ENCODE results near the gene SMIM13. TPM values are rescaled to one million over a fixed set of nuclear protein-coding genes. Genes with fewer than 3 reads are reported as not detected.

SMIM13 gene
- 10 to 100 TPM in 1 of 3 donors, 1 to 10 TPM in 2; 5.3 to 10.3 (median 9.8) TPM for total RNA-seq
- total RNA-seq (2013), result 6.1 TPM

- under 1% methylated on average over 90 of the region's 90 CpGs for WGBS (ENCODE audit: insufficient coverage)
- H3K4me3 Mint-ChIP-seq, result peak within 1 kb of the TSS; percentile 99
- H3K36me3 ChIP-seq (ENCODE audit: control insufficient read depth, insufficient read depth, low read length), result no peaks in the 10 kb centered on the region
- H3K4me3 ChIP-seq (ENCODE audit: low read length), result peak within 1 kb of the TSS; percentile 98
- peaks cover 22 to 29% of the 10 kb centered on the region in 2 donors for H3K4me1 Mint-ChIP-seq
- H3K27me3 Mint-ChIP-seq (ENCODE audit: low read depth in 2 of 2), result peaks cover 0 to 4% of the 10 kb centered on the region in 2 donors
- peak within 1 kb of the TSS; percentile 94 to 96 for H3K27ac Mint-ChIP-seq
- H3K4me1 ChIP-seq (ENCODE audit: control insufficient read depth, insufficient read depth, low read length), result peaks cover 17% of the 10 kb centered on the region
- ATAC-seq (peak; percentile 91 to 97 (median 91)), DNase-seq (peak; percentile 92 to 96)
- intact Hi-C loops (cut with micrococcal nuclease), result loop anchor here (1.0 to 5.0 kb wide), 4 partner anchors 138 to 443 kb away; partner anchors contain the start of genes C6orf52, MAK, NEDD9 and PAK1IP1
- TF ChIP-seq CTCF (IDR thresholded peaks at IDR 0.05), result peak; percentile 75
- no peaks in the 10 kb centered on the region for H3K9me3 Mint-ChIP-seq
- no peaks in the 10 kb centered on the region for H3K9me3 ChIP-seq (ENCODE audit: control insufficient read depth, insufficient read depth, low read length)
- H3K27ac ChIP-seq (ENCODE audit: low read length), result peak within 1 kb of the TSS; percentile 99
- no peaks in the 10 kb centered on the region for H3K27me3 ChIP-seq (ENCODE audit: control insufficient read depth, insufficient read depth, low read length)
- H3K36me3 Mint-ChIP-seq, result no peaks in the 10 kb centered on the region
These were observed at the start of gene SMIM13 for GRCh38 chr6:11093626-11094410. Gene SMIM13 (plus strand): TSS chr6:11093834. CDS start chr6:11094314, 480 bp downstream.

GRCh38 chr6:11043961-11044711 is 49.5 kb upstream of the SMIM13 start, which contains the start of gene ELOVL2:
Gene ELOVL2 (minus strand): TSS chr6:11044305. CDS start chr6:11044230, 75 bp downstream.
- DNase-seq (peak in 1 of 2 donors; percentile 28), ATAC-seq (peak; percentile 66 to 88 (median 81))
- intact Hi-C loops (cut with micrococcal nuclease), result no loop called here
- Mint-ChIP-seq H3K9me3 (no peaks in the 10 kb centered on the region), H3K27ac (no peak within 1 kb of the TSS), H3K4me3 (peak within 1 kb of the TSS; percentile 86), H3K27me3 (ENCODE audit: low read depth in 2 of 2) (peaks cover 42 to 74% of the 10 kb centered on the region in 2 donors), H3K36me3 (no peaks in the 10 kb centered on the region), H3K4me1 (peaks cover 0 to 5% of the 10 kb centered on the region in 2 donors)
- no peak for TF ChIP-seq CTCF (IDR thresholded peaks at IDR 0.05)
- Histone ChIP-seq H3K9me3 (ENCODE audit: control insufficient read depth, insufficient read depth, low read length) (no peaks in the 10 kb centered on the region), H3K4me1 (ENCODE audit: control insufficient read depth, insufficient read depth, low read length) (peaks cover 10% of the 10 kb centered on the region), H3K27ac (ENCODE audit: low read length) (no peak within 1 kb of the TSS), H3K4me3 (ENCODE audit: low read length) (no peak within 1 kb of the TSS), H3K27me3 (ENCODE audit: control insufficient read depth, insufficient read depth, low read length) (peaks cover 27% of the 10 kb centered on the region), H3K36me3 (ENCODE audit: control insufficient read depth, insufficient read depth, low read length) (no peaks in the 10 kb centered on the region)
- WGBS (ENCODE audit: insufficient coverage), result 4% methylated on average over 124 of the region's 124 CpGs

DNA sequence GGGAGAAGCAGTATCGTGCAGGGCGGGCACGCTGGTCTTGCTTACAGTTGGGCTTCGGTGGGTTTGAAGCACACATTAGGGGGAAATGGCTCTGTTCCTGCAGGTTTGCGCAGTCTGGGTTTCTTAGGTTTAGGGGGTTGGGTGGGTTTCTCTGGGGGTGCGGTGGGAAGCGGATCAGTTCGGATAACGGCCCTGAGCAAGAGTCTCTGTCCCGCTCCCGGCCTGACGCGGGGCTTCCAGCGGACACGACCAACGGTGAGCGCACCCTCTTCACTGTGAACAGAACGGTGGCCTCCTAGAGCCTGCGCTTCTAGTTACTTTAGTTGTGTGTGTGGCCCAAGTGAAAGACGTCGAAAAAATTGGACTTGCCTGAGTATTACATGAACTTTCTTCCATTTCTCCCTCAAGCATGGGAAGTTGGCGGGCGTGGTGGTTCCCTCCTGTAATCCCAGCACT is 48.9 kb upstream of the SMIM13 start:
- Histone ChIP-seq H3K27ac (ENCODE audit: low read length) (no peak overlapping the region), H3K36me3 (ENCODE audit: control insufficient read depth, insufficient read depth, low read length) (no peaks in the 10 kb centered on the region), H3K9me3 (ENCODE audit: control insufficient read depth, insufficient read depth, low read length) (no peaks in the 10 kb centered on the region), H3K4me3 (ENCODE audit: low read length) (no peak overlapping the region), H3K27me3 (ENCODE audit: control insufficient read depth, insufficient read depth, low read length) (peaks cover 26% of the 10 kb centered on the region), H3K4me1 (ENCODE audit: control insufficient read depth, insufficient read depth, low read length) (peaks cover 10% of the 10 kb centered on the region)
- no peak for DNase-seq
- intact Hi-C loops (cut with micrococcal nuclease), result no loop called here
- 38% methylated on average over 23 of the region's 23 CpGs for WGBS (ENCODE audit: insufficient coverage)
- H3K4me3 Mint-ChIP-seq, result peak overlapping the region; percentile 86
- H3K9me3 Mint-ChIP-seq, result no peaks in the 10 kb centered on the region
- H3K27me3 Mint-ChIP-seq (ENCODE audit: low read depth in 2 of 2), result peaks cover 43 to 74% of the 10 kb centered on the region in 2 donors
- no peak for TF ChIP-seq CTCF (IDR thresholded peaks at IDR 0.05)
- no peaks in the 10 kb centered on the region for H3K36me3 Mint-ChIP-seq
- ATAC-seq, result no peak
- no peak overlapping the region for H3K27ac Mint-ChIP-seq
- H3K4me1 Mint-ChIP-seq, result peaks cover 0 to 5% of the 10 kb centered on the region in 2 donors
